ENCODE measurements around the gene GABARAP. TPM values are rescaled to one million over a fixed set of nuclear protein-coding genes. Genes with fewer than 3 reads are reported as not detected.
"Not testable (repeated sequence)": the region's sequence is repeated elsewhere in the genome, so short reads cannot be mapped to it uniquely, and the experiment has no call there.

Gene GABARAP
- polyA plus RNA-seq, 4 donors = 396 to 619 (median 451) TPM

GRCh38 chr17:7261379-7262191, 19.3 kb upstream of the GABARAP start:
- DNase-seq (ENCODE audit: low read depth in 4 of 4, low spot score in 2 of 4) = no peak

DNA sequence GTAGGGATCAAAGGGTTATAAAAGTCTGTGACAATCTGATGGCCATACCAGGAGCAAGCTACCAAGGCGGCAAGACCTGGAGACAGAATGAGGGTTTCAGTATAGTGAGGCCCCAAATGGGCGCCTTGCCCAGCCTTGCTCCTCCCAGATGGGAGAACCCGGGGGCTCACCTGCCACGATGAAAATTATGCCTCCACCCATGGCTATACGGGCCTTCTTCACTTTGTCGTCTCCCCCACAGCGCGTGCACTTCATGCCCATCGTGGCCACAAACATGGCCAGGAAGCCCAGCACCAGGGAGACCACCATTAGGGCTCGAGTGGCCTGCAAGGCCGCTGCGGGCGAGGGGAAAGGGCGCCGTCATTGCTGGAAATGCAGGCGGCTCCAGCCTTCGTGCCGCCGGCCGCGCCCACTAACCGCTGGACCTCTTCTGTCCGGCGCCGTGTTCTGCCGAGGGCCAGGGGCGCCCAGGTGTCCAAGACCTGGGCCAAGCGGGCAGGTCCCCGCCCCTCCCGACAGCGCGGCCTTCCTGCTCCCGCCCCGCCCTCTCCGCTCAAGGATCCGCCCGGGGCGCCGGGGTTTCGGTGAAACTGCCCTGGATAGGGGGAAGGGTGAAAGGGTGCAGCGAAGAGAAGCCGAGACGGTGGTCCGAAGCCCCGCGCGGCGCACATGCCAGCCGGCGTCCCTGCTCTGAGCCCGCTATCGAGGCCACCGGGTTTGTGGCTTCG, 18.6 kb upstream of the GABARAP start:
- DNase-seq (ENCODE audit: low read depth in 4 of 4, low spot score in 2 of 4) = no peak

DNA sequence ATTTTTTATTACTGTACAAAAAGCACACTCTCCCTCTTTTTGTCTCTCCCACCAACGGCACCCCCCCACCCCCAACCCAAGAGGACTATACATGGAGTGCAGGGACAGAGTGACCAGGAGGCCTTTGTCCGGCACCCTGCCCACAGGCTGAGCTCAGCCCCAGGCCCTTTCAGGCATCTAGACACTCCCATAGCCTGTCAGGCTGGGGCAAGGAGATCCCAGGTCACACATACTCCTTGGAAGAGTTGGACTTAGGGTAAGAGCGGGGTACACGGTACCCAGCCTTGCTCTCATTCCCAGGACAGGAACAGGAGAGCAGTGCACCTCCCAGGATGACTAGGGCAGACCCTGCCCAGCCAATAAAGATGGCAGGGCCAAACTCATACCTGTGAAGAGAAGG, 17.9 kb upstream of the GABARAP start:
- no peak for DNase-seq (ENCODE audit: low read depth in 4 of 4, low spot score in 2 of 4)

GRCh38 chr17:7259555-7259889, 17.3 kb upstream of the GABARAP start:
- DNase-seq (ENCODE audit: low read depth in 4 of 4, low spot score in 2 of 4) = no peak

- no peak for DNase-seq (ENCODE audit: low read depth in 4 of 4, low spot score in 2 of 4)
Observed at GRCh38 chr17:7258731-7259554, 16.7 kb upstream of the GABARAP start.

DNA sequence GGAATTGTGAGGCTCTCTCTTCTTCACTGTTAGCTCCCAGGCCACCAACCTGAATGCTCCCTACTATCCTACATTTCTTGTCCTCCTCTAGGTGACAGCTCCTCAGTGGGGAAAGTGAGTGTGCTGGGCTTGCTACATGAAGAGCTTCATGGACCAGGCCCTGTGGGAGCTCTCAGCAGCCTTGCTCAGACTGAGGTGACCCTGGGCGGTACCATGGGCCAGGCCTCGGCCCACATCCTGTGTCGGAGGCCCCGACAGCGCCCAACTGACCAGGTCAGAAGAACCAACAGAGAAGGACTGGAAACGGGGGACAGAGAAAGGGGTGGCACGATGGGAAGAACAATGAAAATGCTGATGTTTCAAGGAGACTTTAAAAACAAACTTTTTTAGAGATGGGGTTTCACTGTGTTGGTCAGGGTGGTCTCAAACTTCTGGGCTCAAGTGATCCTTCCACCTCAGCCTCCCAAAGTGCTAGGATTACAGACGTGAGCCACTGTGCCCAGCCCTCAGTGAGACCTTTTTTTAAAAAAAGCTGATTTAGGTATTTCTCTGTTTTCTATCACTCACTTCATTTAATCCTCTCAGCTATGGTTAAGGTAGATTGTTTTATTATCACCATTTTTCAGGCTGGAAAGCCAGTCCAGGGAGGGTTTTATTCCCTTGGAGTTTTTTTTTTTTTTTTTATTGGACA, 14.7 kb upstream of the GABARAP start:
- no peak for DNase-seq (ENCODE audit: low read depth in 4 of 4, low spot score in 2 of 4)

DNA sequence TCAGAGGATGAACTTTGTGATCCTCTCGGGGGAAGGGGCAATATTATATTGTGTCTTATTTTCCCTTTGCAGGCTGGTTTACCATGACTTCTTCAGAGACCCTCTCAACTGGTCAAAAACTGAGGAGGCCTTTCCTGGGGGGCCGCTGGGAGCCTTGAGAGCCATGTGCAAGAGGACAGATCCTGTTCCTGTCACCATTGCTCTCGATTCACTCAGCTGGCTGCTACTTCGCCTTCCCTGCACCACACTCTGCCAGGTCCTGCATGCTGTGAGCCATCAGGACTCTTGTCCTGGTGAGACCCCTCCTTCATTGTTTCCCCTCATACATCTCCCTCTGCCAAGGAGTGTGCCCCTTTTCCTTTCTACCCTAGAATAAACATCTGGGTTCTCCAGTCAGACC, 12.3 kb upstream of the GABARAP start:
- no peak for DNase-seq (ENCODE audit: low read depth in 4 of 4, low spot score in 2 of 4)

- no peak for DNase-seq (ENCODE audit: low read depth in 4 of 4, low spot score in 2 of 4)
Observed at GRCh38 chr17:7253082-7253481, 10.8 kb upstream of the GABARAP start.

GRCh38 chr17:7252176-7253043, 10.2 kb upstream of the GABARAP start, which contains the start of gene ELP5:
Gene ELP5, plus strand, starts transcription at chr17:7252215. Its CDS starts 336 bp downstream, at chr17:7252551.
- DNase-seq (ENCODE audit: low read depth in 4 of 4, low spot score in 2 of 4) = peak in 2 of 4 donors; percentile 91 to 92

GRCh38 chr17:7251661-7252175, 9.5 kb upstream of the GABARAP start, which contains the start of gene CTDNEP1:
Gene CTDNEP1, minus strand, starts transcription at chr17:7251734. Its CDS starts 438 bp downstream, at chr17:7251296.
- DNase-seq (ENCODE audit: low read depth in 4 of 4, low spot score in 2 of 4) = peak; percentile 97 to 100 (median 100)

- DNase-seq (ENCODE audit: low read depth in 4 of 4, low spot score in 2 of 4) = no peak
Observed at GRCh38 chr17:7250695-7251627, 8.7 kb upstream of the GABARAP start.

DNA sequence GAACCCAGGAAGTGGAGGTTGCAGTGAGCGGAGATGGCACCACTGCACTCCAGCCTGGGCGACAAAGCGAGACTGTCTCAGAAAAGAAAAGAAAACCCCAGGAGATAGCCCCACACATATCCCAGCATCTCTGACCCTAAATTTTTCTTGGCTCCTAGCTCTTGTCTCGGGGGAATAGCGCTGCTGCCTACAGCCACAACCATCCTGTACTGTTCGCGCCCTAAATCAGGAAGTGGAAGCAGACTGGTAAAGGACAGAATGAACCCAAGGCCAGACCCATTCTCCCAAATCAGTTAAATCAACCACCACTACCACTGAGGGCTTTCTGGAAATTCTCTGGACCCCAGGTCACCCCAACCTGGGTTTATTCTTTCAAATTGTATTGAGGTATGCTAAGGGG, 7.6 kb upstream of the GABARAP start:
- DNase-seq (ENCODE audit: low read depth in 4 of 4, low spot score in 2 of 4) = no peak

- DNase-seq (ENCODE audit: low read depth in 4 of 4, low spot score in 2 of 4) = no peak
Observed at GRCh38 chr17:7249214-7249613, 7.0 kb upstream of the GABARAP start.

DNA sequence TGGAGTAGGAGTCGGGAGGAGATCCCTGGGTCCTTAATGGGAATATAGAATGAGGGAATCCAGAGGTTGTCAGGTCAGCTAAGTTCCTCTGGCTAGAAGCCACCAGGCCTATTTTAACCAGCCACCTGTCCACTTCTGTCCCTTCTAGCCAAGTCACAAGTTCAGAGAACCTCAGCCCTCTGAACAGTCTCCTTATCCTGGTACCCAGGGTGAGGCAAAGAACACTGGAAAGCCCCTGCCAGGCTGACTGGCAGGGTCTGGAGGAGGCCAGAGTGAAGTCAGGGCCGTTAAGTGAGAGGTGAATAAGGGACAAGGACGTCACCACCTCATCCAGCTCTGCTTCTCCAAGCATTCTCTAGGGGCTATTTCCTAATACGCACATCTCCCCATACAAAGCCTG, 6.5 kb upstream of the GABARAP start:
- no peak for DNase-seq (ENCODE audit: low read depth in 4 of 4, low spot score in 2 of 4)

DNA sequence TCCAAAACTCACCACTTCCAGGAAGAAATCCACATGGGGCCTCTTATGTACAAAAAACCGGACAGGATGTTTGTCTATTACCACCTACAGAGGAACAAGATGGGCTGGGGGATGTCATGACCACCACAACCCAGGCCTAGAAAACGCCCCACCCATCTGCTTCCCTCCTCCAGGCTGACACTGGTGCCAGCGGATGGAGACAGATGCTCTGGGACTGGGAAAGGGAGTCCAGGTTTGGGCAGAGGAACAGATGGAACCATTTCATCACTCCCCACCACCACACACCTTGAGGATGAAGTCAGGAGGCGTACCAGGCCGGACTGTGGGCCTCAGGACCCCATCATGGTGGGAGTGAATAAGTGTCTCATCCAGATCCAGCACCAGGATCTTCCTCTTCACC, 4.5 kb upstream of the GABARAP start:
- DNase-seq (ENCODE audit: low read depth in 4 of 4, low spot score in 2 of 4) = no peak

GRCh38 chr17:7243838-7244237, 1.6 kb upstream of the GABARAP start:
- DNase-seq (ENCODE audit: low read depth in 4 of 4, low spot score in 2 of 4) = not testable (repeated sequence)

DNA sequence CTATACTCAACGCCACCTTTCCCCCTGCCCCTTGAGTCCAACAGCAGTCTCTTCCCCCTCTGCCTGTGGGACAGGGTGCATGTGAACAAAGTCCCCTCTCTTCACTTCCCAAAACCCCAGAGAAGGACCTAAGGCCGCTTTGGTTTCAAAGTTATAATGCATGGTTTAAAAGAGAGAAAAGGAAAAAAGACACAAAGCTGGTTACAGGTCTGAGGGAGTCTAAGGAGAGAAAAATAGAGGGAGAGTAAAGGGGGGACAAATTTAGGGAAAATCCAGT, 1.1 kb upstream of the GABARAP start:
- DNase-seq (ENCODE audit: low read depth in 4 of 4, low spot score in 2 of 4) = no peak

GRCh38 chr17:7242717-7243452, 636 bp upstream of the GABARAP start:
- DNase-seq (ENCODE audit: low read depth in 4 of 4, low spot score in 2 of 4) = peak; percentile 94 to 100 (median 98)

All from left renal cortex interstitium (tissue), 4 donors.